ENCODE measurements around the gene CDK2AP2. TPM values are rescaled to one million over a fixed set of nuclear protein-coding genes. Genes with fewer than 3 reads are reported as not detected.
"Not testable (repeated sequence)": the region's sequence is repeated elsewhere in the genome, so short reads cannot be mapped to it uniquely, and the experiment has no call there.

Gene CDK2AP2
- total RNA-seq, 4 donors from 2014 or later = 75.4 to 90.8 (median 80.6) TPM

DNA sequence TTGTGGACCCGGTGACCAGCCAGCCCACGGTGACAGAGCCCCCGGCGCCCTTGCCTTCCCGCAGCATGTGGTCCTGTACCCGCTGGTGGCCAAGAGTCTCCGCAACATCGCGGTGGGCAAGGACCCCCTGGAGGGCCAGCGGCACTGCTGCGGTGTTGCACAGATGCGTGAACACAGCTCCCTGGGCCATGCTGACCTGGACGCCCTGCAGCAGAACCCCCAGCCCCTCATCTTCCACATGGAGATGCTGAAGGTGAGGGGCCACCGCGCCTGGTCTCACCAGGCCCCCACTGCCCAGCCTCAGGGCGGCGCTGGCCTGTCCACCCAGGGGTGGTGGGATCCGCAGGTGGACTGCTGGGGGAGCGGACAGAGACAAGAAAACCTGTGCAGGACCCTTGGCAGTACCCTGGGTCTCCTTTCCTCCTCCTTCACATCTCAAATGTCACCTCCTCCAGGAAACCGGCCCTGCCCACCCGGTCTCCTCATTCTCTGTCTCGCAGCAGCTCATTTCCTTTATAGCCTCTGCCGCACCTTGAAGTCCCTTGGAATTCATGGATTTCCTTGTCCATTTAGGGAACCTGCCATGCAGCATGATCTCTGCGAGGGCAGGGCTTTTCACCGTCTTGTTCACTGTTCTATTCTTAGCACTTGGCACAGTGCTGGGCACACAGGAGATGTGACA, 18.6 kb downstream of the CDK2AP2 start:
- Histone ChIP-seq H3K36me3 (peaks cover 0 to 74% (median 25%) of the 10 kb centered on the region in 3 donors), H3K27me3 (no peaks in the 10 kb centered on the region), H3K4me3 (no peak overlapping the region), H3K4me1 (peaks cover 0 to 33% (median 12%) of the 10 kb centered on the region in 4 donors), H3K9me3 (no peaks in the 10 kb centered on the region), H3K27ac (peak overlapping the region in 1 of 4 donors; percentile 83)
- no peak for DNase-seq (ENCODE audit: low spot score in 2 of 2)
- WGBS, 2 donors = 82% methylated on average over 15 to 18 of the region's 25 CpGs
- no peak for TF ChIP-seq EP300 (IDR thresholded peaks at IDR 0.05)
- TF ChIP-seq POLR2A (IDR thresholded peaks at IDR 0.05) = no peak
- TF ChIP-seq, protein P1, sequence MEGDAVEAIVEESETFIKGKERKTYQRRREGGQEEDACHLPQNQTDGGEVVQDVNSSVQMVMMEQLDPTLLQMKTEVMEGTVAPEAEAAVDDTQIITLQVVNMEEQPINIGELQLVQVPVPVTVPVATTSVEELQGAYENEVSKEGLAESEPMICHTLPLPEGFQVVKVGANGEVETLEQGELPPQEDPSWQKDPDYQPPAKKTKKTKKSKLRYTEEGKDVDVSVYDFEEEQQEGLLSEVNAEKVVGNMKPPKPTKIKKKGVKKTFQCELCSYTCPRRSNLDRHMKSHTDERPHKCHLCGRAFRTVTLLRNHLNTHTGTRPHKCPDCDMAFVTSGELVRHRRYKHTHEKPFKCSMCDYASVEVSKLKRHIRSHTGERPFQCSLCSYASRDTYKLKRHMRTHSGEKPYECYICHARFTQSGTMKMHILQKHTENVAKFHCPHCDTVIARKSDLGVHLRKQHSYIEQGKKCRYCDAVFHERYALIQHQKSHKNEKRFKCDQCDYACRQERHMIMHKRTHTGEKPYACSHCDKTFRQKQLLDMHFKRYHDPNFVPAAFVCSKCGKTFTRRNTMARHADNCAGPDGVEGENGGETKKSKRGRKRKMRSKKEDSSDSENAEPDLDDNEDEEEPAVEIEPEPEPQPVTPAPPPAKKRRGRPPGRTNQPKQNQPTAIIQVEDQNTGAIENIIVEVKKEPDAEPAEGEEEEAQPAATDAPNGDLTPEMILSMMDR (IDR thresholded peaks at IDR 0.05) = no peak

DNA sequence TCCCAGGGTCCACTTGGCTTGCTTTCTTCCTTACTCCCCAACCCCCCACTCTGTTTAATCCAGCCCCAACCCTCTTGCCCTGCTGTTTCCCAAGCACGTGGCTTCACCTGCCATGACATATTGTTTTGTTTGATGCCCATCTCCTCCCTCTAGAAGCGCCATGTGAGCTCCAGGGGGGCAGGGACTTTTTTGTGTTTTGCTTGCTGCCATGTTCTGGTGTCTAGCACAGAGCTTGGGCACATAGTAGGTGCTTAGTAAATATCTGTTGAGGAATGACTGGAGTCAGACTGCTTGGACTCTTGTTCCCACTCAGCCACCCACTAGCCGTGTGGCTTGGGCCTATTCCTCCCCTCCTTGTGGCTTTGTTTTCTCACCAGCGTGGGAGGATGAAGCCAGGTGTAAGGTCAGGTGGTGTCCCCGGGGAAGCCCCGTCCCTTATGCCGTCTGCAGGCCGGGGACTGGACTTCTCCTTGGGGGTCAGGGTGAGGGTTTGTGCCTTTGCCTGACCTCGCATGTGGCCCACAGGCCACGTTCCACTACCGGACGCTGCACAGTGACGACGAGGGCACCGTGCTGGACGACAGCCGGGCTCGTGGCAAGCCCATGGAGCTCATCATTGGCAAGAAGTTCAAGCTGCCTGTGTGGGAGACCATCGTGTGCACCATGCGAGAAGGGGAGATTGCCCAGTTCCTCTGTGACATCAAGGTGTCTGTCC, 21.3 kb downstream of the CDK2AP2 start:
- TF ChIP-seq EP300 (IDR thresholded peaks at IDR 0.05) (no peak), POLR2A (IDR thresholded peaks at IDR 0.05) (no peak)
- TF ChIP-seq, protein P1 (IDR thresholded peaks at IDR 0.05) = no peak
- no peaks in the 10 kb centered on the region for H3K27me3 ChIP-seq
- no peak overlapping the region for H3K4me3 ChIP-seq
- peak overlapping the region in 2 of 4 donors; percentile 17 to 58 for H3K27ac ChIP-seq
- WGBS, 2 donors = 68 to 86% methylated on average over 10 to 20 of the region's 20 CpGs
- H3K9me3 ChIP-seq = no peaks in the 10 kb centered on the region
- DNase-seq (ENCODE audit: low spot score in 2 of 2) = no peak
- H3K4me1 ChIP-seq = peaks cover 0 to 48% (median 21%) of the 10 kb centered on the region in 4 donors
- H3K36me3 ChIP-seq = peaks cover 0 to 47% (median 9%) of the 10 kb centered on the region in 3 donors

DNA sequence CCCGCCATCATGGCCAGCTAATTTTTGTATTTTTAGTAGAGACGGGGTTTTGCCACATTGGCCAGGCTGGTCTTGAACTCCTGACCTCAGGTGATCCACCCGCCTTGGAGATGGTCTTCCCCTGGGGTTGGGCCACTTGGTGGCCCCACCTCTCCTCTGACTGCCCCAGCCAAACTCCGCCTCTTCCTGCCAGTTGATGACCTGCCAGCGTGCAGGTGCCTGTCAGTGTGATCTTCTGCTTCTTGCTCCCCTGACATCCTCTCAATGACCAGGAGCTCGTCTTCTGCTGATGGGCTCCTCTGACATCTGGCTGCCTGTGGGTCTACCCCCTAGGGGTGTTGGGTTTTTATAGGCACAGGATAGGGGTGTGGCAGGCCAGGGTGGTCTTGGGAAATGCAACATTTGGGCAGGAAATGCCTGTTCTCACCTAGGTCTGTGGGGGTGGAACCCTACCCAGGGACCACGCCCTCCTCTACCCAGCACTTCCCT, 22.0 kb downstream of the CDK2AP2 start:
- H3K4me3 ChIP-seq; H3K27me3 ChIP-seq; DNase-seq (ENCODE audit: low spot score in 2 of 2); H3K9me3 ChIP-seq: not testable (repeated sequence)
- peak overlapping the region in 3 of 4 donors; percentile 58 to 92 (median 85) for H3K27ac ChIP-seq
- H3K36me3 ChIP-seq = peaks cover 0 to 40% (median 9%) of the 10 kb centered on the region in 3 donors
- H3K4me1 ChIP-seq = peaks cover 0 to 41% (median 21%) of the 10 kb centered on the region in 4 donors
- WGBS, 2 donors = 87 to 89% methylated on average over 7 of the region's 7 CpGs

DNA sequence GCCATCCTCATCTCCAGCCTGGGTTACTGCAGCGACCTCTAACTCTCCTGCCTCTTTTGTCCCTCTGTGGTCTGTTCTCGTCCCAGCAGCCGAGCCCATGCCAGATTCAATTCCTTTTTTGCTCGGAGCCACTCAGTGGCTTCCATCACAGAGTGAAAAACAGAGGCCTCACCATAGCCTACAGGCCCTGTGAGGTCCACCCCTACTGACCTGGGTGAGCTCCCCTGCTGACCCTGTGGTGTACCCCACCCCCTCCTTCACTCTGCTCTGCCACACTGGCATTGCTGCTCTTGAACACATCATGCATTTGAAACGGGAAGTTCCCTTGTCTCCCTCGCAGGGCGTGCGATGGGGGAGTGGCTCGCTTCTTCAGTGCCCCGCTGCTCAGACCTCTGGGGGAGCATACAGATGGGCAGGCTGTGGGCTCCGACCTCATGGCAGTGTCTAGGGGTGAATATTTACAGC, 23.1 kb downstream of the CDK2AP2 start:
- Histone ChIP-seq H3K36me3 (peaks cover 0 to 30% (median 9%) of the 10 kb centered on the region in 3 donors), H3K4me1 (peaks cover 0 to 41% (median 21%) of the 10 kb centered on the region in 4 donors), H3K27me3 (no peaks in the 10 kb centered on the region), H3K9me3 (no peaks in the 10 kb centered on the region), H3K27ac (peak overlapping the region in 3 of 4 donors; percentile 85 to 93 (median 92)), H3K4me3 (peak overlapping the region in 1 of 4 donors; percentile 18)
- DNase-seq (ENCODE audit: low spot score in 2 of 2) = no peak
- WGBS, 2 donors = 28 to 42% methylated on average over 11 of the region's 11 CpGs
- TF ChIP-seq POLR2A (IDR thresholded peaks at IDR 0.05) (no peak), EP300 (IDR thresholded peaks at IDR 0.05) (no peak)
- TF ChIP-seq, protein P1 (IDR thresholded peaks at IDR 0.05) = no peak

DNA sequence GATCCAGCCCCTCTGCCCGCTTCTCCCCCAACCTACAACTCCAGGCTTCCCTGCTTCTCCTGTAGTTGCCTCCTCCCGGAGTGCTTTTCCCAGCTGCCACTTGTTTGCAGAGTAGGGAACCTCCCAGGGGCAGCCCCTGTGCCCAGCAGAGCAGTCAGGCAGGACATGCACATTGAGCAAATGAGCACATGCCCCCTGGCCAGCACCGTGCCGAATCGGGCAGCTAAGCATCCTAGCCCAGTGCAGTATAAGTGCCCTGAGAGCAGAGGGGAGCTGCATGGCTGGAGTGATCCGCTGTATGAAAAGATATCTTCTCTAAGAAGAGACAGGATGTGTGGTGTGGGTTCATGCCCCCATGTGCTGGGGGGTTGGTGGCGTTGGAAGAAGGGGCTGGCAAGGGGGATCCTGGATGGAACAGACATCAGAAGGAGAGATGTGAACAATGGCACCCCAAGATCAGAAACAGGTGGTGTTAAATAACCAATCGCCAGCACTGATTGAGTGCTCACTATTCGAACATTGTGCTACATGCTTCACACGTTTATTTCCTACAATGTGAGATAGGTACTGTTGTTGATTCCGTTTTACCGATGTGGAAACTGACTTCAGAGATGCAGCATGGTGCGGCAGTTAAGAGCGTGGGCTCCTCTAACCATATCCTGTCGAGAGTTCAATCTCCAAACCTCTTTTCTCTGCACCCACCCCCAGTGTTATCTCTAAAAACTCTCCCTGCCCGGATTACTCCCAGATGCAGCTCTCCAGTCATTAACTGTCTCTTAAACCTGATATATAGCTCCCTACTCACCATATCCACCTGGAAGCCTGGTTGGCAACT, 23.9 kb downstream of the CDK2AP2 start:
- peaks cover 0 to 21% (median 9%) of the 10 kb centered on the region in 3 donors for H3K36me3 ChIP-seq
- peak overlapping the region; percentile 33 to 62 (median 54) for H3K4me3 ChIP-seq
- H3K4me1 ChIP-seq = peaks cover 0 to 41% (median 21%) of the 10 kb centered on the region in 4 donors
- 82 to 88% methylated on average over 16 of the region's 16 CpGs for WGBS, 2 donors
- no peaks in the 10 kb centered on the region for H3K27me3 ChIP-seq
- TF ChIP-seq POLR2A (IDR thresholded peaks at IDR 0.05) (no peak), EP300 (IDR thresholded peaks at IDR 0.05) (no peak)
- TF ChIP-seq, protein P1 (IDR thresholded peaks at IDR 0.05) = no peak
- H3K9me3 ChIP-seq = no peaks in the 10 kb centered on the region
- peak overlapping the region in 3 of 4 donors; percentile 85 to 93 (median 92) for H3K27ac ChIP-seq
- no peak for DNase-seq (ENCODE audit: low spot score in 2 of 2)
